Smooth muscle cell (in vitro differentiated cells): ENCODE data around the gene CTDP1. TPM values are rescaled to one million over a fixed set of nuclear protein-coding genes. Genes with fewer than 3 reads are reported as not detected.

ENCODE experiments used
- DNase-seq: peaks from one replicate; lab custom pipeline; 2025; ENCODE audit not compliant: unreplicated experiment; lab: John Stamatoyannopoulos, UW
- H2AFZ ChIP-seq: fragments of 200-600 bp; sonication (generic); 2 replicates; pipeline ENCODE4 v1.6.0; 2016; ENCODE audit warnings: antibody characterized with exemption, low read depth, mild to moderate bottlenecking
- H3F3A ChIP-seq: fragments of 200-600 bp; sonication (generic); 2 replicates; pipeline ENCODE4 v1.6.0; 2017; ENCODE audit warnings: antibody characterized with exemption, low read depth
- H3K27ac ChIP-seq: fragments of 200-600 bp; sonication (generic); 2 replicates; pipeline ENCODE4 v1.5.1; 2016; ENCODE audit warnings: low read depth, mild to moderate bottlenecking
- H3K27me3 ChIP-seq: fragments of 200-600 bp; sonication (generic); 2 replicates; pipeline ENCODE4 v1.6.1; 2016; ENCODE audit warnings: low read depth, mild to moderate bottlenecking
- H3K36me3 ChIP-seq: fragments of 200-600 bp; sonication (generic); 2 replicates; pipeline ENCODE4 v1.5.1; 2016; ENCODE audit warnings: low read depth
- H3K4me1 ChIP-seq: fragments of 200-600 bp; sonication (generic); 2 replicates; pipeline ENCODE4 v1.5.1; 2016; ENCODE audit warnings: low read depth
- H3K4me2 ChIP-seq: fragments of 200-600 bp; sonication (generic); 2 replicates; pipeline ENCODE4 v1.6.0; 2016; ENCODE audit warnings: mild to moderate bottlenecking
- H3K4me3 ChIP-seq: fragments of 200-600 bp; sonication (generic); 2 replicates; pipeline ENCODE4 v1.5.1; 2016; ENCODE audit warnings: mild to moderate bottlenecking
- H3K79me2 ChIP-seq: fragments of 200-600 bp; sonication (generic); 2 replicates; pipeline ENCODE4 v1.6.0; 2016; ENCODE audit warnings: low read depth, mild to moderate bottlenecking
- H3K9ac ChIP-seq: fragments of 200-600 bp; sonication (generic); 2 replicates; pipeline ENCODE4 v1.6.0; 2016; ENCODE audit warnings: low read depth
- H3K9me3 ChIP-seq: fragments of 200-600 bp; sonication (generic); replicated peaks from 2 replicates; pipeline ENCODE4 v1.5.1; 2016; ENCODE audit warnings: low read depth
- H4K20me1 ChIP-seq: fragments of 200-600 bp; sonication (generic); 2 replicates; pipeline ENCODE4 v1.6.0; 2016; ENCODE audit warnings: low read depth
- WGBS: methylation state at CpG from one replicate; pipeline ENCODE4 v1.1.7; 2016; ENCODE audit warnings: low lambda C conversion rate; 5-methylcytosine and 5-hydroxymethylcytosine counted together
- polyA plus RNA-seq: library from polyadenylated mRNA; unstranded; fragments of >200 nt; fragmentation: Nextera tagmentation; extraction: Ambion mirVana; gene quantifications from 2 replicates; pipeline ENCODE4 v1.2.1, GENCODE V29; 2016
- total RNA-seq: library from RNA; depleted of rRNA; stranded (reverse); fragments of >200 nt; gene quantifications from 2 replicates; pipeline ENCODE4 v1.2.3, GENCODE V29; 2014
- TF ChIP-seq, protein P1 (sequence below): fragments of 200-600 bp; sonication (generic); IDR thresholded peaks from 2 replicates; pipeline ENCODE4 v1.5.1; 2017; ENCODE audit warnings: borderline replicate concordance, mild to moderate bottlenecking, antibody characterized with exemption; ENCODE audit not compliant: insufficient read depth, poor library complexity, severe bottlenecking

Gene CTDP1
- total and polyA plus RNA-seq, 2 experiments from 2014 or later: 14.1 to 18.4 TPM

DNA sequence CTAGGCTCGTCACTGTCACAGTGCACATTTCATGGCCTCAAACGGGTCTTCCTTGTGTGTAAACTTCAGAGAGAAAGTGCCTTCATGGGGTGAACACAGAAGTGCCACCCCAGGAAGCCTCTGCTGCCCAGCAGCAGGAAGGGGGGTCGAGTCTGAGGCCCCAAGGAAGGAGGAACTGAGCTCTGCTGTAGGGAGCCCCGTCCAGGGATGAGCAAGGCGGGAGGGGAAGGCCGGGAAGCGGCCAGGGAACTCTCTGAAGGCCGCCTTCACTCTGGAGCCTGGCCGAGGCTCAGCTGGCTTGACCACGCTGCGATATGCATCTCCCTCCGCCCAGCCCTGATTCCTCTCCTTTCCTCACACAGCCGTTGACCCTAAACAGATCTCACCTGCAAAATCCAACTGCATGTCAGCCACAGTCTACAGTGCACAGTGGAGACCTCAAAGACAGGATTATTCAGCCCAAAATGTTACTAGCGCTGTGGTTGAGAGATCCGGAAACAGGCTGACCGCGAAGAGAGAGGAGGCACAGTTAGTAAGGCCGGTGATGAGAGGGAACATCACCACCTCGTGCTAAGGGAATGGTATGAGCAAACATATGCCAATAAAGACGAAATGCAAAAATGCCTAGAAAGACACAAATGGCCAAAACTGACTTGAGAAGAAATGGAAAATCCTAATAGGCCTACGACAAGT lies 34.2 kb upstream of the CTDP1 start:
- no peaks in the 10 kb centered on the region for H3K27me3 ChIP-seq
- WGBS: 84% methylated on average over 21 of the region's 21 CpGs
- H2AFZ ChIP-seq: no peak overlapping the region
- H3K36me3 ChIP-seq: no peaks in the 10 kb centered on the region
- no peak overlapping the region for H3K4me2 ChIP-seq
- no peak overlapping the region for H3K4me3 ChIP-seq
- DNase-seq: no peak
- no peak overlapping the region for H3K9ac ChIP-seq
- H3K9me3 ChIP-seq: no peaks in the 10 kb centered on the region
- no peaks in the 10 kb centered on the region for H3K79me2 ChIP-seq
- no peak overlapping the region for H3K27ac ChIP-seq
- H4K20me1 ChIP-seq: no peaks in the 10 kb centered on the region
- TF ChIP-seq, protein P1, sequence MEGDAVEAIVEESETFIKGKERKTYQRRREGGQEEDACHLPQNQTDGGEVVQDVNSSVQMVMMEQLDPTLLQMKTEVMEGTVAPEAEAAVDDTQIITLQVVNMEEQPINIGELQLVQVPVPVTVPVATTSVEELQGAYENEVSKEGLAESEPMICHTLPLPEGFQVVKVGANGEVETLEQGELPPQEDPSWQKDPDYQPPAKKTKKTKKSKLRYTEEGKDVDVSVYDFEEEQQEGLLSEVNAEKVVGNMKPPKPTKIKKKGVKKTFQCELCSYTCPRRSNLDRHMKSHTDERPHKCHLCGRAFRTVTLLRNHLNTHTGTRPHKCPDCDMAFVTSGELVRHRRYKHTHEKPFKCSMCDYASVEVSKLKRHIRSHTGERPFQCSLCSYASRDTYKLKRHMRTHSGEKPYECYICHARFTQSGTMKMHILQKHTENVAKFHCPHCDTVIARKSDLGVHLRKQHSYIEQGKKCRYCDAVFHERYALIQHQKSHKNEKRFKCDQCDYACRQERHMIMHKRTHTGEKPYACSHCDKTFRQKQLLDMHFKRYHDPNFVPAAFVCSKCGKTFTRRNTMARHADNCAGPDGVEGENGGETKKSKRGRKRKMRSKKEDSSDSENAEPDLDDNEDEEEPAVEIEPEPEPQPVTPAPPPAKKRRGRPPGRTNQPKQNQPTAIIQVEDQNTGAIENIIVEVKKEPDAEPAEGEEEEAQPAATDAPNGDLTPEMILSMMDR: no peak
- H3F3A ChIP-seq: no peaks in the 10 kb centered on the region
- no peaks in the 10 kb centered on the region for H3K4me1 ChIP-seq

DNA sequence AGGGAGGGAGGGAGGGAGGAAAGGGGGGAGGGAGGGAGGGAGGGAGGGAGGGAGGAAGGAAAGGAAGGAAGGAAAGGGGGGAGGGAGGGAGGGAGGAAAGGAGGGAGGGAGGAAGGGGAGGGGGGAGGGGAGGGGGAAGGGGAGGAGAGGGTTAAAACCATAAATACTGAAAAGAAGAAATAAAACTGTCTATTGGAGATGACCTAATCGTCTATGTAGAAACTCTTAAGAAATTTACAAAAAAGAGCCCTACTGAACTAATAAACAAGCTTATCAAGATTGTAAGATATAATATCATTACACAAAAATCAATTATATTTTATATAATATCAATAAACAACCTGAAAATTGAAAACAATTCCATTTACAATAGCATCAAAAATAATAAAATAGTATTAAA lies 32.3 kb upstream of the CTDP1 start:
- Histone ChIP-seq H2AFZ (no peak overlapping the region), H3K4me2 (no peak overlapping the region), H3K9me3 (no peaks in the 10 kb centered on the region), H3F3A (no peaks in the 10 kb centered on the region), H3K27ac (no peak overlapping the region), H3K79me2 (no peaks in the 10 kb centered on the region), H3K4me3 (no peak overlapping the region), H4K20me1 (no peaks in the 10 kb centered on the region), H3K4me1 (no peaks in the 10 kb centered on the region), H3K27me3 (no peaks in the 10 kb centered on the region), H3K36me3 (no peaks in the 10 kb centered on the region), H3K9ac (no peak overlapping the region)
- WGBS: 40% methylated on average over 1 of the region's 1 CpG
- TF ChIP-seq, protein P1: no peak
- no peak for DNase-seq

DNA sequence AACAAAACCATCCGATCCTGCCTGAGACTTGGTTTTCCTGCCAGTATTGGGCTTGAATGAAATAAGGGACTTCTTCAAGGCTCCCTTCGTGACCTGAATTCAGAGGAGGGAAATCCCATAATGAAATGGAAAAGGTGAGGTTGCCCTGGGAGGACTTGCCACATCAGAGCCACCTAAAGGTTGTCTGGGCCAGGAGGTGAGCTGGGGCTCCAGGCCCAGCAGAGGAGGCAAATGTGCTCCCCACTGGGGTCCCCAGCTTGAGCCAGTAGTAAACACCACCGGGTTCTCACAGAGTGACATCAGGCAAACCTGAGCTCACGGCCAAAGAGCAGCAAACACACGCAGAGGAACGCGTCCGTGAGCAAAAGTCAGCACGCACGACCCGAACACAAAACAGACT lies 28.6 kb upstream of the CTDP1 start:
- Histone ChIP-seq H4K20me1 (no peaks in the 10 kb centered on the region), H2AFZ (no peak overlapping the region), H3K27me3 (peaks cover 16% of the 10 kb centered on the region), H3K9me3 (no peaks in the 10 kb centered on the region), H3K27ac (no peak overlapping the region), H3K36me3 (no peaks in the 10 kb centered on the region), H3K4me3 (no peak overlapping the region), H3F3A (no peaks in the 10 kb centered on the region), H3K4me1 (no peaks in the 10 kb centered on the region), H3K79me2 (no peaks in the 10 kb centered on the region), H3K9ac (no peak overlapping the region), H3K4me2 (no peak overlapping the region)
- TF ChIP-seq, protein P1: no peak
- no peak for DNase-seq
- 95% methylated on average over 11 of the region's 11 CpGs for WGBS
